Gastrocnemius medialis (tissue), 4 donors: Measurements from ENCODE around the gene AMBRA1. TPM values are rescaled to one million over a fixed set of nuclear protein-coding genes. Genes with fewer than 3 reads are reported as not detected.
A peak's percentile ranks its signal among the peaks of the same experiment; 100 is the strongest.

Experiments used
- ATAC-seq, 2 donors: fragments of 150-250 bp; one replicate each; pipeline ENCODE4 v1.9.1; 2016
- DNase-seq, 2 donors: peaks; one replicate each; pipeline ENCODE4 v3.0.0-alpha.2; 2019
- H3K27ac ChIP-seq, 4 donors: fragments of 200-600 bp; sonication (generic); 1 replicate in 1 of 4; 2 replicates in 3 of 4; pipeline ENCODE4 v1.5.1; 2016 to 2018; ENCODE audit warnings: mild to moderate bottlenecking in 2 of 4, moderate library complexity in 1 of 4
- H3K27me3 ChIP-seq, 3 donors: fragments of 200-600 bp; sonication (generic) in 2 of 3; 1 replicate in 1 of 3; 2 replicates in 2 of 3; pipeline versions ENCODE4 v1.5.1 to v1.6.0; 2016 to 2019; ENCODE audit warnings: mild to moderate bottlenecking in 1 of 3, moderate library complexity in 1 of 3
- H3K36me3 ChIP-seq, 2 donors: fragments of 200-600 bp; sonication (generic) in 1 of 2; one replicate each; pipeline ENCODE4 v1.5.1; 2017 to 2018
- H3K4me1 ChIP-seq, 2 donors: fragments of 200-600 bp; sonication (generic) in 1 of 2; one replicate each; pipeline ENCODE4 v1.5.1; 2016 to 2017; ENCODE audit warnings: mild to moderate bottlenecking in 2 of 2
- H3K4me3 ChIP-seq, 4 donors: fragments of 200-600 bp; sonication (generic) in 3 of 4; 1 replicate in 1 of 4; 2 replicates in 3 of 4; pipeline ENCODE4 v1.5.1; 2016 to 2019; ENCODE audit warnings: mild to moderate bottlenecking in 2 of 4
- H3K9me3 ChIP-seq, 3 donors: fragments of 200-600 bp; sonication (generic) in 2 of 3; 1 replicate in 1 of 3; 2 replicates in 2 of 3; pipeline ENCODE4 v1.5.1; 2016 to 2019
- CTCF ChIP-seq, 5 experiments: fragments of 450-650 bp in 3 of 5; fragments of 200-600 bp in 2 of 5; sonication (generic) in 2 of 5; IDR thresholded peaks in 4 of 5; conservative IDR thresholded peaks in 1 of 5; 1 replicate in 4 of 5; 2 replicates in 1 of 5; pipeline ENCODE4 v1.5.1; 2016 to 2019; ENCODE audit warnings: antibody characterized with exemption in 5 of 5, mild to moderate bottlenecking in 3 of 5, moderate library complexity in 3 of 5
- POLR2A ChIP-seq, 2 donors: fragments of 450-650 bp; IDR thresholded peaks; one replicate each; pipeline ENCODE4 v1.6.1; 2017; ENCODE audit warnings: antibody characterized with exemption in 2 of 2, mild to moderate bottlenecking in 2 of 2, moderate library complexity in 2 of 2
- in situ Hi-C, 4 donors: fragments of 200-750 bp; cut with MboI; loops; one replicate each; pipeline versions ENCODE4 v1.15.0 to v1.8.0; 2017; ENCODE audit warnings: low sequenced_read_pairs in 4 of 4
- intact Hi-C: fragments of 100-400 bp; cut with DNase I; formaldehyde crosslinking; loops from one replicate; pipeline ENCODE4 v1.15.1; 2023; ENCODE audit warnings: low total_unique reads
- total RNA-seq, 4 donors: library from RNA; depleted of rRNA; stranded (reverse); fragments of >200 nt; gene quantifications; one replicate each; pipeline versions ENCODE4 v1.1.0 to v1.2.3, GENCODE V29; 2016

The AMBRA1 gene
- total RNA-seq, 4 donors from 2014 or later = 17.3 to 24.3 (median 20.7) TPM

- DNase-seq (peak in 1 of 2 donors; percentile 60), ATAC-seq (peak; percentile 42 to 83)
- Histone ChIP-seq H3K27ac (no peak overlapping the region), H3K4me1 (peaks cover 32 to 51% of the 10 kb centered on the region in 2 donors), H3K9me3 (no peaks in the 10 kb centered on the region), H3K36me3 (peaks cover 0 to 22% of the 10 kb centered on the region in 2 donors), H3K4me3 (no peak overlapping the region), H3K27me3 (no peaks in the 10 kb centered on the region)
- intact Hi-C loops = loop anchor here (1.0 to 5.0 kb wide), 3 partner anchors 45 to 148 kb away; no protein-coding TSS in a partner anchor
- in situ Hi-C loops = loop anchor here (10.0 to 25.0 kb wide), 3 partner anchors 125 to 300 kb away; partner anchors contain the start of gene CHRM4 (in 1 of the 4)
- TF ChIP-seq CTCF (IDR thresholded peaks at IDR 0.05 in 4 of 5, conservative IDR thresholded peaks at IDR 0.05 in 1 of 5) = peak; percentile 78 to 91 (median 86)
- no peak for TF ChIP-seq POLR2A (IDR thresholded peaks at IDR 0.05)
Measured at GRCh38 chr11:46537537-46538295, 56.1 kb downstream of the AMBRA1 start.

- no peak for TF ChIP-seq CTCF (IDR thresholded peaks at IDR 0.05 in 4 of 5, conservative IDR thresholded peaks at IDR 0.05 in 1 of 5)
- TF ChIP-seq POLR2A (IDR thresholded peaks at IDR 0.05) = no peak
- ATAC-seq (no peak), DNase-seq (no peak)
- no peak overlapping the region for H3K27ac ChIP-seq
- H3K4me1 ChIP-seq = peaks cover 28 to 45% of the 10 kb centered on the region in 2 donors
- H3K27me3 ChIP-seq = no peaks in the 10 kb centered on the region
- no peaks in the 10 kb centered on the region for H3K9me3 ChIP-seq
- intact Hi-C loops (loop anchor here (1.0 to 5.0 kb wide), 3 partner anchors 45 to 148 kb away; no protein-coding TSS in a partner anchor), in situ Hi-C loops (loop anchor here (10.0 to 25.0 kb wide), 3 partner anchors 125 to 300 kb away; partner anchors contain the start of gene CHRM4 (in 1 of the 4))
- H3K4me3 ChIP-seq = no peak overlapping the region
- H3K36me3 ChIP-seq = peaks cover 0 to 17% of the 10 kb centered on the region in 2 donors
Measured at GRCh38 chr11:46537121-46537520, 56.7 kb downstream of the AMBRA1 start.

GRCh38 chr11:46535688-46536087 lies 58.1 kb downstream of the AMBRA1 start:
- intact Hi-C loops = loop anchor here (5.0 kb wide), 2 partner anchors 43 to 88 kb away; no protein-coding TSS in a partner anchor
- H3K9me3 ChIP-seq = no peaks in the 10 kb centered on the region
- DNase-seq (no peak), ATAC-seq (no peak)
- H3K4me1 ChIP-seq = peaks cover 20 to 44% of the 10 kb centered on the region in 2 donors
- in situ Hi-C loops = loop anchor here (10.0 to 25.0 kb wide), 3 partner anchors 123 to 298 kb away; partner anchors contain the start of gene CHRM4 (in 1 of the 4)
- TF ChIP-seq CTCF (IDR thresholded peaks at IDR 0.05 in 4 of 5, conservative IDR thresholded peaks at IDR 0.05 in 1 of 5) (no peak), POLR2A (IDR thresholded peaks at IDR 0.05) (no peak)
- H3K36me3 ChIP-seq = peaks cover 0 to 3% of the 10 kb centered on the region in 2 donors
- H3K27me3 ChIP-seq = no peaks in the 10 kb centered on the region
- H3K4me3 ChIP-seq = no peak overlapping the region
- H3K27ac ChIP-seq = no peak overlapping the region

GRCh38 chr11:46534711-46535110 lies 59.1 kb downstream of the AMBRA1 start:
- DNase-seq (no peak), ATAC-seq (no peak)
- H3K4me1 ChIP-seq = peaks cover 22 to 49% of the 10 kb centered on the region in 2 donors
- no peak for TF ChIP-seq POLR2A (IDR thresholded peaks at IDR 0.05)
- TF ChIP-seq CTCF (IDR thresholded peaks at IDR 0.05 in 4 of 5, conservative IDR thresholded peaks at IDR 0.05 in 1 of 5) = no peak
- in situ Hi-C loops = loop anchor here (10.0 to 25.0 kb wide), 3 partner anchors 122 to 297 kb away; partner anchors contain the start of gene CHRM4 (in 1 of the 4)
- H3K27me3 ChIP-seq = no peaks in the 10 kb centered on the region
- intact Hi-C loops = loop anchor here (5.0 kb wide), 2 partner anchors 42 to 87 kb away; no protein-coding TSS in a partner anchor
- H3K9me3 ChIP-seq = no peaks in the 10 kb centered on the region
- no peak overlapping the region for H3K4me3 ChIP-seq
- no peak overlapping the region for H3K27ac ChIP-seq
- H3K36me3 ChIP-seq = no peaks in the 10 kb centered on the region
